CD4-positive, alpha-beta T cell (primary cell): ENCODE results near the gene RERE. TPM values are rescaled to one million over a fixed set of nuclear protein-coding genes. Genes with fewer than 3 reads are reported as not detected.

Source experiments
- ATAC-seq: fragments of 200-7000 bp; cut with Tn5 transposase; one replicate; pipeline ENCODE4 v1.10.0; 2022; ENCODE audit warnings: mild to moderate bottlenecking; ENCODE audit not compliant: poor library complexity
- CTCF ChIA-PET: fragments of 350-600 bp; sonication (Branson Sonifier 250); formaldehyde crosslinking; loops from one replicate; lab custom pipeline; 2021; ENCODE audit warnings: antibody characterized with exemption, inconsistent platforms; lab: Charles Lee
- POLR2A ChIA-PET: fragments of 350-600 bp; sonication (Branson Sonifier 250); formaldehyde crosslinking; loops from one replicate; lab custom pipeline; 2021; ENCODE audit warnings: antibody characterized with exemption, inconsistent platforms; lab: Charles Lee
- DNase-seq, 14 experiments: peaks; one replicate each; pipeline ENCODE4 v3.0.0-alpha.2; 2013 to 2020; ENCODE audit warnings: mixed read lengths in 2 of 14
- H3K27ac ChIP-seq, 2 donors: one replicate each; pipeline versions ENCODE4 v1.5.1 to v1.7.0; 2013; ENCODE audit warnings: low read length in 2 of 2, low read depth in 1 of 2, mild to moderate bottlenecking in 1 of 2
- H3K27me3 ChIP-seq, 2 experiments: 1 replicate in 1 of 2; 2 replicates in 1 of 2; pipeline versions ENCODE4 v1.6.1 to v1.7.0; 2013; ENCODE audit warnings: low read length in 2 of 2, control low read depth in 1 of 2, mild to moderate bottlenecking in 1 of 2, moderate library complexity in 1 of 2; ENCODE audit not compliant: insufficient read depth in 2 of 2, control insufficient read depth in 1 of 2
- H3K36me3 ChIP-seq: one replicate; pipeline ENCODE4 v1.6.1; 2013; ENCODE audit warnings: low read length, control low read depth; ENCODE audit not compliant: insufficient read depth
- H3K4me1 ChIP-seq: one replicate; pipeline ENCODE4 v1.6.1; 2013; ENCODE audit warnings: low read length, control low read depth; ENCODE audit not compliant: insufficient read depth
- H3K4me3 ChIP-seq: one replicate; pipeline ENCODE4 v1.5.1; 2013; ENCODE audit warnings: mild to moderate bottlenecking, low read length, moderate library complexity
- H3K9me3 ChIP-seq, 2 experiments: 1 replicate in 1 of 2; 2 replicates in 1 of 2; pipeline versions ENCODE4 v1.6.1 to v1.7.0; 2013; ENCODE audit warnings: low read length in 2 of 2, mild to moderate bottlenecking in 2 of 2, control low read depth in 1 of 2, moderate library complexity in 1 of 2; ENCODE audit not compliant: control insufficient read depth in 1 of 2, insufficient read depth in 1 of 2
- H3K27ac Mint-ChIP-seq: one replicate; pipeline ENCODE4 v1.8.0; 2020; ENCODE audit warnings: mixed read lengths
- H3K27me3 Mint-ChIP-seq: one replicate; pipeline ENCODE4 v1.8.0; 2021; ENCODE audit warnings: mixed read lengths
- H3K36me3 Mint-ChIP-seq: one replicate; pipeline ENCODE4 v1.8.0; 2021; ENCODE audit warnings: low read depth, mixed read lengths
- H3K4me1 Mint-ChIP-seq: one replicate; pipeline ENCODE4 v1.8.0; 2021; ENCODE audit warnings: low read depth, mixed read lengths
- H3K4me3 Mint-ChIP-seq: one replicate; pipeline ENCODE4 v1.8.0; 2020; ENCODE audit warnings: mild to moderate bottlenecking, mixed read lengths
- H3K9me3 Mint-ChIP-seq: one replicate; pipeline ENCODE4 v1.8.0; 2020; ENCODE audit warnings: mixed read lengths
- CTCF ChIP-seq: fragments of 200-600 bp; IDR thresholded peaks from one replicate; pipeline ENCODE4 v1.8.0; 2022; ENCODE audit warnings: antibody characterized with exemption, mild to moderate bottlenecking
- intact Hi-C, 2 experiments: fragments of 100-400 bp; cut with DNase I in 1 of 2; cut with micrococcal nuclease in 1 of 2; formaldehyde crosslinking; loops; one replicate each; pipeline versions ENCODE4 v1.15.1 to v1.9.0; 2023 to 2025; cut with DNase I, micrococcal nuclease
- total RNA-seq, 174 experiments: library from RNA in 2 of 174; stranded (reverse) in 2 of 174; gene quantifications; one replicate each; pipeline ENCODE4 v1.2.3 and lab custom pipeline; 2021 to 2026

RERE gene
- total RNA-seq, 2 experiments from 2014 or later: 78.4 to 84.0 TPM

GRCh38 chr1:8669606-8670335 is 147.7 kb downstream of the RERE start:
- TF ChIP-seq CTCF: no peak
- Histone ChIP-seq H3K4me1 (peaks cover 6% of the 10 kb centered on the region), H3K27me3 (no peaks in the 10 kb centered on the region), H3K9me3 (no peaks in the 10 kb centered on the region), H3K27ac (no peak overlapping the region), H3K36me3 (no peaks in the 10 kb centered on the region), H3K4me3 (no peak overlapping the region)
- POLR2A ChIA-PET: interaction anchor here (0.8 to 1.0 kb wide), 2 partner anchors 31 to 41 kb away, joined by 3 read pairs; no protein-coding TSS in a partner anchor
- H3K36me3 Mint-ChIP-seq: no peaks in the 10 kb centered on the region
- H3K27me3 Mint-ChIP-seq: no peaks in the 10 kb centered on the region
- peaks cover 29% of the 10 kb centered on the region for H3K4me1 Mint-ChIP-seq
- DNase-seq (no peak), ATAC-seq (no peak)
- H3K4me3 Mint-ChIP-seq: peak overlapping the region; percentile 32
- intact Hi-C loops: loop anchor here in 1 of 2 experiments (10.0 kb wide), 1 partner anchor 265 kb away; no protein-coding TSS in a partner anchor
- no peak overlapping the region for H3K27ac Mint-ChIP-seq
- CTCF ChIA-PET: interaction anchor here (0.6 to 3.0 kb wide), 4 partner anchors 9 to 135 kb away, joined by 3 to 15 read pairs (median 6); no protein-coding TSS in a partner anchor
- H3K9me3 Mint-ChIP-seq: no peaks in the 10 kb centered on the region

GRCh38 chr1:8667869-8668594 is 149.4 kb downstream of the RERE start:
- intact Hi-C loops: loop anchor here in 1 of 2 experiments (10.0 kb wide), 1 partner anchor 263 kb away; no protein-coding TSS in a partner anchor
- H3K27ac Mint-ChIP-seq: no peak overlapping the region

More at GRCh38 chr1:8667869-8668594, 149.4 kb downstream of the RERE start:
- no peak for ATAC-seq
- Mint-ChIP-seq H3K36me3 (no peaks in the 10 kb centered on the region), H3K27me3 (no peaks in the 10 kb centered on the region), H3K4me1 (peaks cover 24% of the 10 kb centered on the region), H3K4me3 (no peak overlapping the region), H3K9me3 (no peaks in the 10 kb centered on the region)
- H3K27ac ChIP-seq: no peak overlapping the region
- peaks cover 20% of the 10 kb centered on the region for H3K4me1 ChIP-seq
- no peaks in the 10 kb centered on the region for H3K9me3 ChIP-seq
- H3K4me3 ChIP-seq: no peak overlapping the region
- TF ChIP-seq CTCF: no peak
- no peaks in the 10 kb centered on the region for H3K27me3 ChIP-seq
- POLR2A ChIA-PET: no interaction called here
- CTCF ChIA-PET: no interaction called here
- no peaks in the 10 kb centered on the region for H3K36me3 ChIP-seq
- no peak for DNase-seq
